Measurements from ENCODE around the gene FNIP1. TPM values are rescaled to one million over a fixed set of nuclear protein-coding genes. Genes with fewer than 3 reads are reported as not detected.

Gene FNIP1
- total and polyA plus RNA-seq, 2 of the 8 experiments (the other 6 are each of a cell fraction or from before 2014, with no cell fraction given): 3.5 to 17.3 TPM

- no peak overlapping the region for H4K5ac ChIP-seq (ENCODE audit: insufficient read length, low read depth, low read length)
- H3K56ac ChIP-seq (replicated peaks; ENCODE audit: insufficient read length, low read depth, low read length): no peak overlapping the region
- H2BK5ac ChIP-seq (ENCODE audit: low read depth, low read length): no peak overlapping the region
- H4K20me1 ChIP-seq (replicated peaks in 1 of 2; ENCODE audit: control insufficient read depth in 1 of 2, insufficient read depth in 2 of 2, low read length in 2 of 2): peaks cover 5 to 7% of the 10 kb centered on the region in 2 experiments
- H3K23me2 ChIP-seq (ENCODE audit: low read depth, low read length): no peaks in the 10 kb centered on the region
- DNase-seq (ENCODE audit: low read depth in 1 of 2, low spot score in 2 of 2) (no peak), FAIRE-seq (no peak)
- no peak overlapping the region for H2BK20ac ChIP-seq (ENCODE audit: low read length)
- no peak overlapping the region for H3K4me3 ChIP-seq (ENCODE audit: extremely low read depth in 1 of 4, insufficient read depth in 2 of 4, low read depth in 3 of 4, low read length in 4 of 4)
- H3K9ac ChIP-seq (replicated peaks in 1 of 4; ENCODE audit: extremely low read depth in 1 of 4, low read depth in 3 of 4, low read length in 3 of 4): no peak overlapping the region
- H3K79me1 ChIP-seq (ENCODE audit: low read depth, low read length): peaks cover 5% of the 10 kb centered on the region
- no peak overlapping the region for H3K4ac ChIP-seq (replicated peaks; ENCODE audit: insufficient read length, low read depth, low read length)
- no peaks in the 10 kb centered on the region for H3K27me3 ChIP-seq (replicated peaks in 1 of 4; ENCODE audit: control insufficient read depth in 3 of 4, extremely low read depth in 1 of 4, insufficient read depth in 3 of 4, low read length in 3 of 4)
- no peak overlapping the region for H4K91ac ChIP-seq (replicated peaks; ENCODE audit: insufficient read length, low read length)
- H2AFZ ChIP-seq (ENCODE audit: low read length): no peak overlapping the region
- H3K36me3 ChIP-seq (ENCODE audit: control insufficient read depth in 2 of 4, insufficient read depth in 4 of 4, low read length in 3 of 4): peaks cover 0 to 8% (median 2%) of the 10 kb centered on the region in 4 experiments; a peak in 3 of 8 replicates
- CTCF ChIA-PET (ENCODE audit: partially characterized antibody): interaction anchor here (0.8 to 1.8 kb wide), 3 partner anchors 15 to 408 kb away, joined by 3 to 6 read pairs (median 5); no protein-coding TSS in a partner anchor
- no peak overlapping the region for H3K27ac ChIP-seq (ENCODE audit: low read depth, low read length)
- POLR2A ChIA-PET (ENCODE audit: partially characterized antibody): no interaction called here
- H2AK5ac ChIP-seq (ENCODE audit: low read depth, low read length): no peak overlapping the region
- H2BK12ac ChIP-seq (ENCODE audit: low read depth, low read length): no peak overlapping the region
- no peak overlapping the region for H3K23ac ChIP-seq (ENCODE audit: insufficient read length)
- no peak overlapping the region for H2BK120ac ChIP-seq (replicated peaks; ENCODE audit: low read depth, low read length)
- H3K14ac ChIP-seq (ENCODE audit: insufficient read length): no peak overlapping the region
- H3K4me1 ChIP-seq (replicated peaks in 1 of 4; ENCODE audit: control insufficient read depth in 3 of 4, insufficient read depth in 4 of 4, low read length in 3 of 4): peaks cover 0 to 5% (median 0%) of the 10 kb centered on the region in 4 experiments; a peak in 1 of 7 replicates
- peaks cover 0 to 59% of the 10 kb centered on the region in 2 experiments; a peak in 3 of 4 replicates for H3K79me2 ChIP-seq (ENCODE audit: control insufficient read depth in 1 of 2, insufficient read depth in 2 of 2, low read length in 2 of 2)
- H3K9me3 ChIP-seq (ENCODE audit: insufficient read depth in 2 of 2, low read depth in 1 of 2, low read length in 1 of 2): no peaks in the 10 kb centered on the region
- H4K8ac ChIP-seq (ENCODE audit: extremely low read depth, insufficient read depth, low read length): no peak overlapping the region
- no peak overlapping the region for H3K4me2 ChIP-seq (ENCODE audit: insufficient read depth in 1 of 2, low read depth in 2 of 2, low read length in 2 of 2)
- H2BK15ac ChIP-seq (ENCODE audit: low read length): no peak overlapping the region
- H3K18ac ChIP-seq (ENCODE audit: extremely low read depth, low read length): no peak overlapping the region
- 89% methylated on average over 2 of the region's 2 CpGs; no CpG with 5 or more reads in 1 of the 2 experiments for WGBS, 2 experiments (ENCODE audit: extremely low coverage in 1 of 2, insufficient coverage in 1 of 2, insufficient read length in 1 of 2, insufficient replicate concordance in 2 of 2, low coverage in 1 of 2, low lambda C conversion rate in 2 of 2, missing lambda C conversion rate in 1 of 2)
- no peak for TF ChIP-seq GABPA (IDR thresholded peaks at IDR 0.05; ENCODE audit: borderline replicate concordance, insufficient read depth, low read length)
- TF ChIP-seq POLR2A (IDR thresholded peaks at IDR 0.05; ENCODE audit: control extremely low read depth in 1 of 2, low read depth in 2 of 2, low read length in 2 of 2): no peak
- no peak for TF ChIP-seq CTBP2 (IDR thresholded peaks at IDR 0.05; ENCODE audit: borderline replicate concordance, insufficient read depth, insufficient read length, low read length)
- no peak for TF ChIP-seq CBX5 (IDR thresholded peaks at IDR 0.05; ENCODE audit: low read depth, low read length)
- TF ChIP-seq CHD1 (IDR thresholded peaks at IDR 0.05; ENCODE audit: low read depth, low read length): no peak
- no peak for TF ChIP-seq CEBPB (IDR thresholded peaks at IDR 0.05; ENCODE audit: low read depth, low read length)
- TF ChIP-seq GTF2F1 (IDR thresholded peaks at IDR 0.05; ENCODE audit: borderline replicate concordance, low read depth, low read length): no peak
- no peak for TF ChIP-seq POU5F1 (IDR thresholded peaks at IDR 0.05; ENCODE audit: low read depth, low read length)
- TF ChIP-seq SP2 (IDR thresholded peaks at IDR 0.05; ENCODE audit: low read length): no peak
- TF ChIP-seq USF2 (IDR thresholded peaks at IDR 0.05; ENCODE audit: low read length): no peak
- no peak for TF ChIP-seq HDAC2 (IDR thresholded peaks at IDR 0.05; ENCODE audit: borderline replicate concordance in 1 of 2, low read depth in 2 of 2, low read length in 2 of 2)
- no peak for TF ChIP-seq POLR2AphosphoS5 (IDR thresholded peaks at IDR 0.05; ENCODE audit: low read depth, low read length)
- no peak for TF ChIP-seq JUND (IDR thresholded peaks at IDR 0.05; ENCODE audit: low read length)
- no peak for TF ChIP-seq CBX8 (IDR thresholded peaks at IDR 0.05; ENCODE audit: borderline replicate concordance, low read depth, low read length)
These were observed 191.7 kb downstream of the FNIP1 start for GRCh38 chr5:131605086-131605485.
